T-helper 2 cell treated with Interferon-gamma antibody and Interleukin-4, amounts not matched to agents 100 ng/mL and 5 ng/mL, for 36 hours (primary cell): ENCODE results near the gene LMAN2. TPM values are rescaled to one million over a fixed set of nuclear protein-coding genes. Genes with fewer than 3 reads are reported as not detected.
"Not testable (repeated sequence)": the region's sequence is repeated elsewhere in the genome, so short reads cannot be mapped to it uniquely, and the experiment has no call there.

ENCODE experiments used
- intact Hi-C: fragments of 100-400 bp; cut with micrococcal nuclease; formaldehyde crosslinking; loops from one replicate; pipeline ENCODE4 v1.15.1; 2023
- total RNA-seq: library from RNA; stranded (reverse); gene quantifications from 2 replicates; pipeline ENCODE4 v1.2.3, GENCODE V29; 2022

The LMAN2 gene
- total RNA-seq, 1 donor from 2014 or later: 153 TPM

GRCh38 chr5:177310332-177310731, 41.1 kb downstream of the LMAN2 start:
- intact Hi-C loops: no loop called here

DNA sequence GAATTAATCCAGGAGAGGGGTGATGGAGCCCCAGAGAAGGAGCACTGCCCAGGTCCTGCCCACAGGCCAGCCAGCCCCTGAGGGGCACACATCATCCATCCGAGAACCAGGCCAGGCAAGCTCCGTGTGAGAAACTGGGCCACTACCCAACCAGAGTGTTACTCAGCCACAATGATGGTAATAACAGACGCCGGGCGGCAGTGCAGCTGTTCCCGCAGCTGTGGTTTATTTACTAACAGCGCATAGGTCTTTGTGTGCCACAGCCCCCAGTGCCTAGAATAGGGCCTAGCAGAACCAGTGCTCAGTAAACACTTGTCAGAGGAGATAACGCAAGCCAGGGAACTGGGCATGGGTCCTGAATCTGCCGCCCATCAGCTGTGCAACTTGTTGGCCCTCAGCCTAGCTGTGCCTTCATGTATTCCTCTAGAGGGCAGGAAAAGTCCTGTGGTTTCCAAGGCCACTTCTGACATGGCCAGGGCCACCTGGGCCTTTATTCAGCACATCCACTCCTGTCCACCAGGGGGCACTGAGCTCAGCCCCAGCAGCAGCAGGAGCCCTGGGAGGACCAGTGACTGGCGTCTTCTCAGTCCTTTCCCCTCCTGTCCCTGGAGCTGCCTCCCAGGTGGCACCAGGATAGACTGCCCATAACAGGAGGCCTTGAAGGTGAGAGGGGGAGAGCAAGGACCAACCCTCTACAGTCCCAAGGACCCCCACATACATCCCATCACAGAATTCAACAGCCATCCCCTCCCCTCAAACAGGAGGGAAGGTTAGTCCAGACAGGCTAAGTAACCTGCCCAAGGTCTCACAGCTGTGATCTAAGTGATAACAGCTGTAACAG, 41.9 kb downstream of the LMAN2 start:
- intact Hi-C loops: no loop called here

DNA sequence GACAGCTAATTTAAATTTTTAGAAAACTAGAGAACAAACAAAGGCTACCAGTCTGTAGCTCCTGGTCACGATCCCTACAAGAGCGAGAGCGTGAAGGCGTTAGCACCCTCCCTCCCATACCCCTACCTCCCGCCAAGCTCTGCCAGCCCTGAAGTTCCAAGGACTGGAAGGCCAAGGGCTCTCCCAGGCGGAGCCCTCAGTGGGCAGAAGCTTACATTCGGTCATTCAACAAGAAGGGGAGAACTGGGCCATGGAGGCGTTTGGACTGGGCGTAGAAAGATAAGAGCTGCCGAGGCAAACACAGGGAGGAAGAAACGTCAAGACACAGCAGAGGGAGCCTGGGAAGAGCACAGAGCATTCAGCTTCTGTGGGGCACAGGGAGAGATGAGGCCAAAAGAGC, 42.7 kb downstream of the LMAN2 start:
- intact Hi-C loops: no loop called here

DNA sequence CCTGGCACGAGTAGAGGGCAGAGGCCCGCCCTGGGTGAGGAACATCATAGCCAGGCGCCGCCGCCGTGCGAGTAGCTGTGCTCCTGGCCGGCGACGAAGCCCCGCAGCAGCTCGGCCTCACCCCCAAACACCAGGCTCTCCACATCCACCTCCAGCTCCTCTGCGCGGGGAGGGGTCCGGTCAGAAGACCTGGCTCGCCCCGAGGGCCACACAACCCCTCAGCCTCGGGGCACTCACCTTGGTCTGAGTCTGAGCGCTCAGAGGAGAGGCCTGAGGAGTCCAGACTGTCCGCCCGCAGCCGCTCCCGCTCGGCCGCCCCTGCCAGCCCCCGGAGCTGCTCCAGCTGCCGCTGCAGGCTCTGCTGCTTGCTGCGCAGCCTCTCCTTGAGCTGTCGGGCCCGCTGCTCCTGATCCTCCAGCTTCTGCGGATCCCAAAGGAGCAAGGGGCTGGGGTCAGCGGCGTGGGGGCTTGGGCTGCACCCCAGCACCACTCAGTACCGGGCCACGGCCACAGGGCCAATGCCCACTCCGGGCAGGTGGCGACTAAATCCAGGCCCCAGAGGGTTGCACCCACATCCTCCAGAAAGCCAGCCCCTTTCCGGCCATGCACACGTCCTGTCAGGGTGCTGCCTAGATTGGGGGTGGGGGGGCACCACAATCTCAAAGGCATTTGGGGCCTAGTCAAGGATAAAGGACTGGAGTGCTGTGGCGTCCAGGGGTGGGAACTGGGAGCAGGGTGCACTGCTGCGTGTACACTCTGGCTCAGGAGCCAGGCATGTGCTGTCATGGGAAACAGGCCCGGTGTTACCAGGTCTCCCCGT, 43.7 kb downstream of the LMAN2 start:
- intact Hi-C loops: no loop called here

DNA sequence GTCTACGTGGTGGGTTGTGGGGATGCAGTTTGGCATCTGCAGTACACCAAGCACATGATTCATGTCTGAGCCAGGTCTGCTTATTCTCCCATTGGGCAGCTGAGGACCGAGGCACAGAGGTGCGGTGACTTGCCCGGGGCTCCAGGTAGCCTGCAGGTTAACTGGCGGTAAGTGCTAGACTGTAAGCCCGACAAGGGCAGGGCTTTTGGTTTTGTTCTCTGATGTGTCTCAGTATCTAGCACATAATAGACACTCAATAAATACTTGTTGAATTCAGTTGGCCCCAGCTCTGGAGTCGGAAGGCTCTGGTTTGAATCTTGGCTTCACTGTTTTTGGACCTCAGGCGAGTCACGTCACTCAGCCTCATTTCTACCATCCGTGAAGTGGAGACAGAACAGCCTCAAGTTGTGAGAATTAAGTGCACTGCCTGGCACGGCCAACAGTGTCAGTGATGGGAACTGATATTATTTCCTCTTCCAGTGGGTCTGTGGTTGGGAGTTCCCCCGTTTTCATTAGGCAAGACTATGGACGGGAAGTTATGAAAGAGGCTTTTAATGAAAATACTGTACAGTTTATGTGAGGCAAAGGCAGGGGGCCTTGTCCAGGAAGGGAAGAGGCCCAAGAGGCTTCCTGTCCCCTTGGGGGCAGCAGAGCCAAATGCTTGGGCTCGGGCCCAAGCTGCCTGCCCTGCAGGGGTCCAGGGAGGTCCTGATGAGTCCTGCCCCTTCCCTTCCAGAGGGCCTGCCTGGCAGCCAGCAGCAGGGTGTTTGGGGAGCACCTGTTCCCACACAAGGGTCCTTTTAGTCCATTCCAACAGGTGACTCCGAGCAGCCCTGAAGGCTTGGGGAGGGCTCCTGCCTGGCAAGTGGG, 44.6 kb downstream of the LMAN2 start:
- intact Hi-C loops: no loop called here

DNA sequence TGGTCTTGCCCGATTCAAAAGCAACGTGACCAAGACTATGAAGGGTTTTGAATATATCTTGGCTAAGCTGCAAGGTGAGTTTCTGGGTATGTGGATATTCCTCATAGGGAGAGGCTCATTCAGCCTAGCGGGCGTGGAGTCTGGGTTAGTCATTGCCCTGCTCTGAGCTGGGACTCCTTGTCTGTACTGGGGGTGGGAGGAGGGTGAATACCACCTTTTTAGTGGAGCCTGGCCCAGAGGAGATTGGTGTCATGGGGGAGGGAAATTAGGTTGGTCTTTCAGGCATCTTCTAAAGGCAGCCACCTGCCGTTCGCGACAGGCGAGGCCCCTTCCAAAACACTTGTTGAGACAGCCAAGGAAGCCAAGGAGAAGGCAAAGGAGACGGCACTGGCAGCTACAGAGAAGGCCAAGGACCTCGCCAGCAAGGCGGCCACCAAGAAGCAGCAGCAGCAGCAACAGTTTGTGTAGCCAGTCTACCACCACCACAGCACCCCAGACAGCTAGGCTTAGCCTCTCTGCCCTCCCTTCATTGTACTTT, 45.3 kb downstream of the LMAN2 start:
- intact Hi-C loops: not testable (repeated sequence)

- intact Hi-C loops: loop anchor here (5.0 kb wide), 2 partner anchors 192 to 767 kb away; partner anchors contain the start of gene RNF44
These were observed 46.9 kb downstream of the LMAN2 start for GRCh38 chr5:177304392-177305119.

DNA sequence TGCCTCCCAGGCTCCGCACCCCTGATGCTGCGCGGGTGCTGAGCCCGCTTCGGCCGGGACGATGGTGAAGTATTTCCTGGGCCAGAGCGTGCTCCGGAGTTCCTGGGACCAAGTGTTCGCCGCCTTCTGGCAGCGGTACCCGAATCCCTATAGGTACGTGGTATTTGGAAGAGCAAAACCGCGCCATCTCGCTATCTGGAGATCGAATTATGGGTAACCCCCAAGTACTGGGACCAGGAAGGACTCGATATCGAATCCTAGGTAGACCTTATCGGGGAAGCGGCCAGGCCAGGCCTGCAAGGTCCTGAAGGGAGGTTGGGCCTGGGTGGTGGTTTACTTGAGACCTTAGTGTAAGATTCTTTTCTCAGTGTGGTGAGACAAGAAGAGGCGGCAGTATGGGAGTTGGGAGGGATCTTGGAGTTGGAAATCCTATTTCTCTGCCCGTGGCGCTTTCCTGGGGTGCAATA, 47.5 kb downstream of the LMAN2 start:
- intact Hi-C loops: loop anchor here (1.0 to 5.0 kb wide), 4 partner anchors 8 to 767 kb away; partner anchors contain the start of genes NSD1 and RNF44

DNA sequence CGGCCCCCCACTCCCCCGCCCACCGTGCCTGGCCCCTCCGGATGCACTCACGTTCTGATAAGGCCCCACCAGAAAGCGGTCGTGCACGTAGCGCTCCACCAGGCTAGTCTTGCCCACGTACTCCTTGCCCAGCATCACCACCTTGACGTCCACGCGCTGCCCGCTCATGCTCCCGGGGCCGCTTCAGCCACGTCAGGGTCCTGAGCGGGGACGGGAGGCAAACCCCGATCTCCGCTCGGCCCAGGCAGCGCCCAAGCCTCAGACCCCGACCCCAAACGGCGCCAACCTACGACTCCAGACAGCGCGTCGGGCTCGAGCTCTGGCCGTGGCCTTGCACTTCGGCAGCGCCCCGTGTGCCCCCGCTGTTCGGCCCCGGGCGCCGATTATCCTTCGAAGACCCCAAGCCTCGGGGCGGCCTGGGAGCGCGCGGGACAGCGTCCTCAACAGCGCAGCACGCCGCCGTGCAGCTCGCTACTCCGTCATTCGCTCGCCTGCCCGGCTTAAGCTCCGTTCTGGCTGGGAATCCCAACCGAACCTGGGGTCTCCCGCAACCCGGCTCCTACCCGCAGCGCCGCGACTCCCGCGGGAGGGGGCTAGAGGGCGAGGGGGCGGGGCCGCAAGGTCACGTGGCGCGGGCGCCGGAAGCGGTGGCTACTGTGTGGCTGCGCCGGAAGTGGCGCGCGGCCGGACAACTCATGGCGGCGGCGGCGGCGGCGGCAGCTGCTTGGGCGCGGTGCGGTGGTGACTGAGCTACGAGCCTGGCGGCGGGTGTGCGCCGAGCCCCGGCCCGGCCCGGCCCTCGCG, 48.1 kb downstream of the LMAN2 start, which contains the start of the genes PRELID1 and RAB24:
TSS of gene PRELID1 (plus strand) at position 679 of the 804 bp plus-strand sequence. CDS start 187 bp downstream, outside the sequence.
TSS of gene RAB24 (minus strand) at position 599 of the 804 bp plus-strand sequence. CDS start at position 168, 431 bp downstream.
- intact Hi-C loops: loop anchor here (1.0 to 5.0 kb wide), 4 partner anchors 9 to 766 kb away; partner anchors contain the start of genes NSD1 and RNF44

DNA sequence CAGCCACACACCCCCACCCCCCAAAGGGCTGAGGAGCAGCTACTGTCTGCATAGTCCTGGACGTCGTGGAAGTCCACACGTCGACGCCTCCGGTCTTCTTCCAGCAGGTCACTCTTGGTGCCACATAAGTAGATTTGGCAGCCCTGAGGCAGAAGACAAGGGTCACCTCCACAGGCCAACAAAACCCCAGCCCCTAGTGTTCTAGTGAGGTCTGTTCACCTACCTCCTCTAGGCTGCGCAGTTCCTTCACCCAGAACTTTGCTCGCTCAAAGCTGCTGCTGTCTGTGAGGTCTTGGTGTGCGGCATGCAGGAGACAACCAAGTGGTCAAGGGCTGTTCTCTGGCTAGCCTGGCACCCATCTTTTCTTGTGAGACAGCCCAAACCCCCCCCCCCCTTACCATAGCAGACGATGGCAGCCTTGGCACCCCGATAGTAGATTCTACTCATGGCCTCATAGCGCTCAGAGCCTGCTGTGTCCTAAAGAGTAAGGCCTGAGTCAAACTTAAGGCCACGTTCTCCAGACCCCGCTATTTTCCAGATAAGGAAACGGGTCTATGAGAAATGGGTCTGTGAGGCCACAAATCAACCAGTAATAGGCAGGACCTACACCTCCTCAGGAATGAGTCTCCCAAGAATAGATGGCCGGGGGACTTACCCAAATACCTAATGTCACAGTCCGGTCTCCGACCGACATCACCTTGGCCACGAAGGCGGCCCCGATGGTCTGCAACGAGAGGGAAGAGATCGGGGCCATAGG, 48.9 kb downstream of the LMAN2 start:
- intact Hi-C loops: loop anchor here (1.0 to 5.0 kb wide), 4 partner anchors 10 to 765 kb away; partner anchors contain the start of genes NSD1 and RNF44

- intact Hi-C loops: loop anchor here (5.0 kb wide), 2 partner anchors 189 to 764 kb away; partner anchors contain the start of gene RNF44
These were observed 49.8 kb downstream of the LMAN2 start for GRCh38 chr5:177301503-177302165.

DNA sequence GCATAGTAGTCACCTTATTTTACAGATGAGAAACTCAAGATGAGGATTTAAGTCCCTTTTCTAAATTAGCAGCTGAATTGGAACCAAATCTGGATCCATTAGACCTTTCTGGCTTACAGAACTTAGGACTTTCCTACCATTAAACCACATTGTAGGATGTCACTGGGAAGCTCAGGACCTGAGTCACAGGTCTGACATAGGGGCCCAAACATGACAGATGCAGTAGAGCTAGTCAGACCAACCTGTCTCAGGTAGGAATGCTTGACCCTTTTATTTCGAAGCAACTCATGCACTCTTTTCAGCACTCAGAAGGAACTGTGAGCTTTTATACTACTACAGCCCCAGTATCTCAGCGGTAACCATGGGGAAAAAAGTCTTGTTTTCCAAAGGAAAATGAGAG, 50.5 kb downstream of the LMAN2 start:
- intact Hi-C loops: loop anchor here (5.0 kb wide), 2 partner anchors 189 to 764 kb away; partner anchors contain the start of gene RNF44

DNA sequence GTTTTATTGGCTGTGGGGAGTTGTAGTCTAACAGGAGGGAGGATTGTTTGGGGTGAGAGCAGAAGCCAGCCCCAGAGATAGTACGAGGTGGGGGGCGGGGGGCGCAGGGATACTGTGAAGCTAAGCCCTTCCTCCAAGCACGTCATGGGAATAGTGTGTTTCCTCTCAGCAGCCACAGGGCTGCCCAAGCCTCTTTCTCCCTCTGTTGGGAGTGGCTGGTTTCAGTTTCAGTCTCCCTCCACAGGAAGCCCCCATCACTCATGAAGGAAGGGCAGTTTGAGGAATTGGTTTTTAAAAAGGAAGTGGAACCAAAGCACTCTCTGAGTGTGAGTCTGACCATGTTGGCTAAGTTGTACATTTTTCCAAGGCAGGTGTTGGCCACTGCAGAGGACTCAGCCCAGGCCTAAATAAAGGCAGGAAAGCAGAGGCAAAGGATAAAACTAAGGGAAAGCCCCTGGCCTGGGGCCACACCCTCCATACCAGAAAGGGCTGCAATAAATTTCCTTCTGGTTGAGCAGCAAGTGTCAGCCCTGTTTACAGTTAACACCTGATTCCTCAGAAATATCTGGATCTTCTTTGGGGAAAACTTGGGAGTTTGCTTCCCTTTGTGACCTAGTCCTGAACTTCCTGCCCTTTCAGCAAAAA, 51.1 kb downstream of the LMAN2 start:
- intact Hi-C loops: loop anchor here (5.0 kb wide), 2 partner anchors 188 to 763 kb away; partner anchors contain the start of gene RNF44

GRCh38 chr5:177299697-177300096, 51.8 kb downstream of the LMAN2 start:
- intact Hi-C loops: loop anchor here (5.0 kb wide), 2 partner anchors 187 to 762 kb away; partner anchors contain the start of gene RNF44

- intact Hi-C loops: no loop called here
These were observed 53.5 kb downstream of the LMAN2 start for GRCh38 chr5:177297922-177298321.

- intact Hi-C loops: no loop called here
These were observed 54.9 kb downstream of the LMAN2 start for GRCh38 chr5:177296581-177296980.

GRCh38 chr5:177295924-177296323, 55.5 kb downstream of the LMAN2 start:
- intact Hi-C loops: no loop called here
